HepG2 (cell line): ENCODE data around the gene SVOPL. TPM values are rescaled to one million over a fixed set of nuclear protein-coding genes. Genes with fewer than 3 reads are reported as not detected.

Source experiments
- ATAC-seq: fragments of 200-7000 bp; cut with Tn5 transposase; 3 replicates; pipeline ENCODE4 v1.9.1; 2020; ENCODE audit warnings: mild to moderate bottlenecking, moderate library complexity
- BruUV-seq: library from RNA; stranded (reverse); fragments of 400-500 nt; replicated peaks from 2 replicates; lab custom pipeline; 2021; lab: Mats Ljungman, UMichigan
- CTCF ChIA-PET: fragments of 300-600 bp; formaldehyde crosslinking; extraction: SDS; loops from one replicate; lab custom pipeline; 2021; ENCODE audit warnings: low total read pairs, inconsistent platforms, low intra/inter-chr PET ratio; lab: Yijun Ruan, JAX
- POLR2A ChIA-PET: fragments of 350-600 bp; sonication (Branson Sonifier 250); formaldehyde crosslinking; loops from one replicate; lab custom pipeline; 2020; ENCODE audit warnings: antibody characterized with exemption, inconsistent platforms; lab: Yijun Ruan, JAX
- DNase-seq: peaks from one replicate; pipeline ENCODE4 v3.0.0-alpha.2; 2015; ENCODE audit warnings: low spot score
- FAIRE-seq: peaks from 3 replicates; lab custom pipeline; 2011; peaks lifted over from hg19 to GRCh38; lab: Jason Lieb, UNC
- H2AFZ ChIP-seq: one replicate; pipeline ENCODE4 v1.6.1; 2011; ENCODE audit warnings: low read length, inconsistent platforms
- H3K27ac ChIP-seq: fragments of 300-600 bp; 3 replicates; pipeline ENCODE4 v1.8.0; 2011; ENCODE audit warnings: mixed run types, mild to moderate bottlenecking, mixed read lengths, low read length, inconsistent platforms; ENCODE audit not compliant: insufficient read depth; ENCODE audit errors: extremely low read length
- H3K27me3 ChIP-seq, 2 experiments: fragments of 200-600 bp in 1 of 2; 2 replicates in 1 of 2; 3 replicates in 1 of 2; pipeline versions ENCODE4 v1.6.0 to v1.8.0; 2011; ENCODE audit warnings: low read length in 2 of 2, mild to moderate bottlenecking in 2 of 2, moderate library complexity in 2 of 2, inconsistent platforms in 1 of 2; ENCODE audit not compliant: insufficient read depth in 2 of 2, control insufficient read depth in 1 of 2
- H3K36me3 ChIP-seq, 2 experiments: fragments of 200-600 bp in 1 of 2; replicated peaks in 1 of 2; 2 replicates in 1 of 2; 3 replicates in 1 of 2; pipeline versions ENCODE4 v1.5.1 to v1.8.0; 2011; ENCODE audit warnings: low read length in 2 of 2, inconsistent platforms in 1 of 2; ENCODE audit not compliant: insufficient read depth in 2 of 2, control insufficient read depth in 1 of 2
- H3K4me1 ChIP-seq: 2 replicates; pipeline ENCODE4 v1.5.1; 2012; ENCODE audit warnings: low read length, inconsistent platforms; ENCODE audit not compliant: insufficient read depth
- H3K4me2 ChIP-seq: 2 replicates; pipeline ENCODE4 v1.6.0; 2011; ENCODE audit warnings: low read depth, low read length, inconsistent platforms
- H3K4me3 ChIP-seq, 3 experiments: fragments of 200-600 bp in 1 of 3; sonication (generic), shearing (Covaris generic) in 1 of 3; replicated peaks in 1 of 3; 2 replicates each; pipeline ENCODE4 v1.5.1; 2011 to 2016; ENCODE audit warnings: low read length in 3 of 3, inconsistent platforms in 2 of 3, low read depth in 2 of 3, mild to moderate bottlenecking in 2 of 3, control low read depth in 1 of 3, mixed read lengths in 1 of 3; ENCODE audit not compliant: insufficient read depth in 1 of 3
- H3K79me2 ChIP-seq: one replicate; pipeline ENCODE4 v1.6.1; 2011; ENCODE audit warnings: low read length, inconsistent platforms; ENCODE audit not compliant: insufficient read depth
- H3K9ac ChIP-seq: 2 replicates; pipeline ENCODE4 v1.6.0; 2011; ENCODE audit warnings: mild to moderate bottlenecking, low read depth, low read length, inconsistent platforms; ENCODE audit not compliant: insufficient read depth
- H3K9me3 ChIP-seq: 2 replicates; pipeline ENCODE4 v1.5.1; 2012; ENCODE audit warnings: mild to moderate bottlenecking, low read length
- H4K20me1 ChIP-seq: 2 replicates; pipeline ENCODE4 v1.6.0; 2011; ENCODE audit warnings: inconsistent platforms, mild to moderate bottlenecking, low read length, moderate library complexity; ENCODE audit not compliant: insufficient read depth
- ATRX ChIP-seq: sonication (generic); formaldehyde crosslinking; IDR thresholded peaks from 2 replicates; pipeline ENCODE4 v1.4.0; 2020; ENCODE audit warnings: missing genetic modification reagents, borderline replicate concordance
- CEBPB ChIP-seq: IDR thresholded peaks from 2 replicates; pipeline ENCODE4 v1.6.1; 2011; ENCODE audit warnings: low read depth, low read length, improper control_type of control experiment, borderline replicate concordance
- EP300 ChIP-seq, 3 experiments: sonication (generic) in 1 of 3; formaldehyde crosslinking in 1 of 3; IDR thresholded peaks; 2 replicates each; pipeline versions ENCODE4 v1.5.1 to v1.6.1; 2011 to 2020; ENCODE audit warnings: low read depth in 2 of 3, low read length in 2 of 3, borderline replicate concordance in 1 of 3, improper control_type of control experiment in 1 of 3, mild to moderate bottlenecking in 1 of 3, missing genetic modification reagents in 1 of 3, moderate library complexity in 1 of 3
- ISL2 ChIP-seq: sonication (generic); formaldehyde crosslinking; IDR thresholded peaks from 2 replicates; pipeline ENCODE4 v1.5.0; 2020; ENCODE audit warnings: missing genetic modification reagents
- PAXIP1 ChIP-seq: sonication (generic); formaldehyde crosslinking; conservative IDR thresholded peaks from 2 replicates; pipeline ENCODE4 v1.4.0; 2020; ENCODE audit warnings: mild to moderate bottlenecking, missing genetic modification reagents, moderate library complexity
- PLRG1 ChIP-seq: fragments of 450-650 bp; conservative IDR thresholded peaks from 2 replicates; pipeline ENCODE4 v1.6.1; 2016
- ZBTB33 ChIP-seq: sonication (generic); formaldehyde crosslinking; IDR thresholded peaks from 2 replicates; pipeline ENCODE4 v1.4.0; 2020; ENCODE audit warnings: missing genetic modification reagents
- ZNF614 ChIP-seq: IDR thresholded peaks from 2 replicates; pipeline ENCODE4 v1.6.1; 2018; ENCODE audit warnings: missing biosample characterization, missing genetic modification reagents, inconsistent platforms, borderline replicate concordance
- ZNF883 ChIP-seq: sonication (generic); formaldehyde crosslinking; IDR thresholded peaks from 2 replicates; pipeline ENCODE4 v1.5.1; 2020; ENCODE audit warnings: mild to moderate bottlenecking, missing genetic modification reagents; ENCODE audit errors: not compliant biosample characterization
- ZSCAN9 ChIP-seq: IDR thresholded peaks from 2 replicates; pipeline ENCODE4 v1.6.1; 2016; ENCODE audit warnings: borderline replicate concordance
- WGBS: methylation state at CpG from one replicate; pipeline ENCODE4 v1.1.6; 2017; ENCODE audit warnings: low lambda C conversion rate; 5-methylcytosine and 5-hydroxymethylcytosine counted together
- in situ Hi-C: cut with HindIII; loops from 2 replicates; pipeline ENCODE4 v1.10.0; 2017; ENCODE audit warnings: low pct_unique_long_range_greater_than_20kb; ENCODE audit not compliant: extremely low pct_ligation_motif_present
- intact Hi-C: fragments of 100-400 bp; cut with micrococcal nuclease; formaldehyde crosslinking; loops from one replicate; pipeline ENCODE4 v1.10.0; 2022; ENCODE audit not compliant: unreplicated experiment
- polyA plus RNA-seq, 8 experiments: library from polyadenylated mRNA; depleted of rRNA in 3 of 8; stranded (reverse) in 7 of 8; unstranded in 1 of 8; fragments of >200 nt; fragmentation: Illumina TruSeq in 4 of 8; extraction: Trizol in 4 of 8; gene quantifications; 2 replicates each; pipeline versions ENCODE4 v1.2.1 to v1.2.3, GENCODE V29; 2011 to 2016; ENCODE audit warnings: low read depth in 4 of 8, missing spikeins in 1 of 8, mixed read lengths in 1 of 8; ENCODE audit not compliant: insufficient read depth in 1 of 8
- total RNA-seq, 5 experiments: library from RNA; depleted of rRNA; stranded (reverse); fragments of >200 nt; fragmentation: Illumina TruSeq; extraction: Trizol; gene quantifications; 2 replicates each; pipeline ENCODE4 v1.2.3, GENCODE V29; 2016; ENCODE audit warnings: low read depth in 1 of 5

Gene SVOPL
- total and polyA plus RNA-seq, 2 of the 13 experiments (the other 11 are each of a cell fraction or from before 2014, with no cell fraction given) = not detected

- TF ChIP-seq CEBPB (peak; percentile 70), PAXIP1 (CRISPR knock-in tag) (no peak), EP300 (IDR thresholded peaks at IDR 0.05; ENCODE audit: low read depth in 2 of 2, low read length in 2 of 2) (peak in 1 of 2 experiments; percentile 29; a peak in 1 of 4 replicates), EP300 (CRISPR knock-in tag; IDR thresholded peaks at IDR 0.05; ENCODE audit: borderline replicate concordance) (no peak)
- TF ChIP-seq, all 625 proteins: peak for 10
These were observed 97.4 kb downstream of the SVOPL start (continued) for GRCh38 chr7:138603549-138604318.

- TF ChIP-seq PLRG1 (no peak), ZNF614 (no peak), ISL2 (CRISPR knock-in tag) (no peak), ATRX (CRISPR knock-in tag) (no peak), ZSCAN9 (no peak), ZNF883 (CRISPR knock-in tag) (no peak), ZBTB33 (CRISPR knock-in tag) (no peak)
- H2AFZ ChIP-seq = no peak overlapping the region
- no peaks in the 10 kb centered on the region for H3K9me3 ChIP-seq
- DNase-seq (no peak), FAIRE-seq (no peak), ATAC-seq (peak; percentile 10; the same call in 2 of the 3 replicates)
- WGBS = 67% methylated on average over 1 of the region's 1 CpG
- BruUV-seq = no TSS peak
- no peaks in the 10 kb centered on the region for H3K36me3 ChIP-seq
- H3K4me2 ChIP-seq = no peak overlapping the region
- no peak overlapping the region for H3K27ac ChIP-seq
- in situ Hi-C loops (no loop called here), intact Hi-C loops (no loop called here)
- H3K79me2 ChIP-seq = no peaks in the 10 kb centered on the region
- no peaks in the 10 kb centered on the region for H4K20me1 ChIP-seq
- H3K4me1 ChIP-seq = peaks cover 22% of the 10 kb centered on the region
- H3K27me3 ChIP-seq = no peaks in the 10 kb centered on the region
- CTCF ChIA-PET = no interaction called here
- no peak overlapping the region for H3K9ac ChIP-seq
- POLR2A ChIA-PET = no interaction called here
- no peak overlapping the region for H3K4me3 ChIP-seq
These were observed 98.7 kb downstream of the SVOPL start for GRCh38 chr7:138602451-138602850.
